Frontal cortex (tissue), 4 donors: ENCODE results near the gene VNN1. TPM values are rescaled to one million over a fixed set of nuclear protein-coding genes. Genes with fewer than 3 reads are reported as not detected.
"Not testable (repeated sequence)": the region's sequence is repeated elsewhere in the genome, so short reads cannot be mapped to it uniquely, and the experiment has no call there.

Experiments used
- DNase-seq, 2 donors: peaks; one replicate each; pipeline ENCODE4 v3.0.0; 2012; ENCODE audit warnings: low spot score in 2 of 2
- FAIRE-seq: peaks from 2 replicates; lab custom pipeline; 2012; peaks lifted over from hg19 to GRCh38; lab: Jason Lieb, UNC
- total RNA-seq: library from RNA; depleted of rRNA; stranded (reverse); fragments of >200 nt; gene quantifications from one replicate; pipeline ENCODE4 v1.2.3, GENCODE V29; 2014
- donor health status: control.
- donor health status: control.
- donor health status: control.

Gene VNN1
- total RNA-seq, 1 donor from 2014 or later: under 0.01 TPM

GRCh38 chr6:132725947-132726607, 12.2 kb upstream of the VNN1 start:
- DNase-seq: no peak
- no peak for FAIRE-seq

GRCh38 chr6:132725471-132725870, 11.6 kb upstream of the VNN1 start:
- DNase-seq (no peak), FAIRE-seq (no peak)

GRCh38 chr6:132719736-132720448, 6.0 kb upstream of the VNN1 start:
- no peak for FAIRE-seq
- no peak for DNase-seq

GRCh38 chr6:132715881-132716637, 2.2 kb upstream of the VNN1 start:
- FAIRE-seq (no peak), DNase-seq (no peak)

- no peak for FAIRE-seq
- peak; percentile 17 to 22 for DNase-seq
These were observed 1.3 kb upstream of the VNN1 start for GRCh38 chr6:132715204-132715603.

- no peak for DNase-seq
- no peak for FAIRE-seq
These were observed 305 bp upstream of the VNN1 start for GRCh38 chr6:132714160-132714559.

GRCh38 chr6:132712366-132712765, 1.5 kb downstream of the VNN1 start:
- DNase-seq (no peak), FAIRE-seq (no peak)

- FAIRE-seq (no peak), DNase-seq (no peak)
These were observed 5.1 kb downstream of the VNN1 start for GRCh38 chr6:132708771-132709170.

- FAIRE-seq: no peak
These were observed 5.9 kb downstream of the VNN1 start for GRCh38 chr6:132708002-132708401.

GRCh38 chr6:132706756-132707155, 7.1 kb downstream of the VNN1 start:
- DNase-seq, FAIRE-seq: not testable (repeated sequence)

More at GRCh38 chr6:132708002-132708401, 5.9 kb downstream of the VNN1 start:
- DNase-seq: no peak

GRCh38 chr6:132703936-132704335, 9.9 kb downstream of the VNN1 start:
- FAIRE-seq: no peak
- no peak for DNase-seq

GRCh38 chr6:132698608-132699007, 15.2 kb downstream of the VNN1 start:
- FAIRE-seq: no peak

GRCh38 chr6:132695773-132696172, 18.1 kb downstream of the VNN1 start:
- no peak for FAIRE-seq
- no peak for DNase-seq

More at GRCh38 chr6:132698608-132699007, 15.2 kb downstream of the VNN1 start:
- no peak for DNase-seq

GRCh38 chr6:132693478-132693877, 20.4 kb downstream of the VNN1 start:
- DNase-seq (no peak), FAIRE-seq (no peak)

- no peak for FAIRE-seq
These were observed 23.2 kb downstream of the VNN1 start for GRCh38 chr6:132690678-132691077.

GRCh38 chr6:132687306-132687705, 26.5 kb downstream of the VNN1 start:
- DNase-seq (no peak), FAIRE-seq (no peak)

More at GRCh38 chr6:132690678-132691077, 23.2 kb downstream of the VNN1 start:
- no peak for DNase-seq

- FAIRE-seq (no peak), DNase-seq (no peak)
These were observed 27.3 kb downstream of the VNN1 start for GRCh38 chr6:132686531-132686930.

GRCh38 chr6:132685009-132685408, 28.8 kb downstream of the VNN1 start:
- DNase-seq (no peak), FAIRE-seq (no peak)

- FAIRE-seq (no peak), DNase-seq (no peak)
These were observed 29.6 kb downstream of the VNN1 start for GRCh38 chr6:132684272-132684671.

GRCh38 chr6:132683543-132683942, 30.3 kb downstream of the VNN1 start:
- DNase-seq: no peak
- no peak for FAIRE-seq

- DNase-seq, FAIRE-seq: not testable (repeated sequence)
These were observed 34.8 kb downstream of the VNN1 start for GRCh38 chr6:132679094-132679493.
